Neural crest cell (in vitro differentiated cells): ENCODE results near the gene ROBO3. TPM values are rescaled to one million over a fixed set of nuclear protein-coding genes. Genes with fewer than 3 reads are reported as not detected.

Source experiments
- DNase-seq: peaks from one replicate; pipeline ENCODE4 v3.0.0; 2021; ENCODE audit warnings: low read depth, mixed read lengths, low spot score
- H3K27ac Mint-ChIP-seq: one replicate; pipeline ENCODE4 v1.8.0; 2021; ENCODE audit warnings: mild to moderate bottlenecking, mixed read lengths; ENCODE audit not compliant: unreplicated experiment
- H3K27me3 Mint-ChIP-seq: 2 replicates; pipeline ENCODE4 v1.8.0; 2021; ENCODE audit warnings: low read depth, mild to moderate bottlenecking, mixed read lengths
- H3K36me3 Mint-ChIP-seq: 2 replicates; pipeline ENCODE4 v1.8.0; 2021; ENCODE audit warnings: low read depth, mild to moderate bottlenecking, mixed read lengths
- H3K4me1 Mint-ChIP-seq: 2 replicates; pipeline ENCODE4 v1.8.0; 2021; ENCODE audit warnings: mixed read lengths
- H3K4me3 Mint-ChIP-seq: one replicate; pipeline ENCODE4 v1.8.0; 2021; ENCODE audit warnings: mild to moderate bottlenecking, mixed read lengths
- H3K9me3 Mint-ChIP-seq: 2 replicates; pipeline ENCODE4 v1.8.0; 2021; ENCODE audit warnings: mixed read lengths
- total RNA-seq: library from RNA; stranded (reverse); gene quantifications from 2 replicates; pipeline ENCODE4 v1.2.1, GENCODE V29; 2021
- TF ChIP-seq, protein P1 (sequence below): fragments of 200-600 bp; sonication (generic); conservative IDR thresholded peaks from 2 replicates; pipeline ENCODE4 v1.5.0; 2021; ENCODE audit warnings: antibody characterized with exemption, mild to moderate bottlenecking

The ROBO3 gene
- total RNA-seq, 1 donor from 2014 or later, result 19.7 TPM

DNA sequence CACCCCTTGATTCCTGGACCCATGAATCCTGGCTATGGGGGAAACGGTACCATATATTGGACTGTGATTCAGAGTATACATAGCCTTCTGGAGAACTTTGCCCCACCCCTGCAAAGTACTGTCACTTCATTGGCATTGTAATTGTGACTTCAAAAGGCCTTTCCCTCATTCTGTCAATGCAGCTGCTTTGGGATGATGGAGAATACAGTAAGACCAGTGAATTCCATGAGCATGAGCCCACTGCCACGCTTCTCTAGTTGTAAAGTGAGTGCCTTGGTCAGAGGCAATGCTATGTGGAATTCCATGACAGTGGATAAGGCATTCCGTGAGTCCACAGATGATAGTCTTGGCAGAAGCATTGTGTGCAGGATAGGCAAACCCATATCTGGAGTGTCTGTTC lies 39.4 kb upstream of the ROBO3 start:
- H3K4me1 Mint-ChIP-seq, result no peaks in the 10 kb centered on the region
- peaks cover 20% of the 10 kb centered on the region for H3K27me3 Mint-ChIP-seq
- no peak for DNase-seq
- H3K27ac Mint-ChIP-seq, result no peak overlapping the region
- peaks cover 3% of the 10 kb centered on the region for H3K9me3 Mint-ChIP-seq
- no peak overlapping the region for H3K4me3 Mint-ChIP-seq
- TF ChIP-seq, protein P1, sequence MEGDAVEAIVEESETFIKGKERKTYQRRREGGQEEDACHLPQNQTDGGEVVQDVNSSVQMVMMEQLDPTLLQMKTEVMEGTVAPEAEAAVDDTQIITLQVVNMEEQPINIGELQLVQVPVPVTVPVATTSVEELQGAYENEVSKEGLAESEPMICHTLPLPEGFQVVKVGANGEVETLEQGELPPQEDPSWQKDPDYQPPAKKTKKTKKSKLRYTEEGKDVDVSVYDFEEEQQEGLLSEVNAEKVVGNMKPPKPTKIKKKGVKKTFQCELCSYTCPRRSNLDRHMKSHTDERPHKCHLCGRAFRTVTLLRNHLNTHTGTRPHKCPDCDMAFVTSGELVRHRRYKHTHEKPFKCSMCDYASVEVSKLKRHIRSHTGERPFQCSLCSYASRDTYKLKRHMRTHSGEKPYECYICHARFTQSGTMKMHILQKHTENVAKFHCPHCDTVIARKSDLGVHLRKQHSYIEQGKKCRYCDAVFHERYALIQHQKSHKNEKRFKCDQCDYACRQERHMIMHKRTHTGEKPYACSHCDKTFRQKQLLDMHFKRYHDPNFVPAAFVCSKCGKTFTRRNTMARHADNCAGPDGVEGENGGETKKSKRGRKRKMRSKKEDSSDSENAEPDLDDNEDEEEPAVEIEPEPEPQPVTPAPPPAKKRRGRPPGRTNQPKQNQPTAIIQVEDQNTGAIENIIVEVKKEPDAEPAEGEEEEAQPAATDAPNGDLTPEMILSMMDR, result no peak
- no peaks in the 10 kb centered on the region for H3K36me3 Mint-ChIP-seq

DNA sequence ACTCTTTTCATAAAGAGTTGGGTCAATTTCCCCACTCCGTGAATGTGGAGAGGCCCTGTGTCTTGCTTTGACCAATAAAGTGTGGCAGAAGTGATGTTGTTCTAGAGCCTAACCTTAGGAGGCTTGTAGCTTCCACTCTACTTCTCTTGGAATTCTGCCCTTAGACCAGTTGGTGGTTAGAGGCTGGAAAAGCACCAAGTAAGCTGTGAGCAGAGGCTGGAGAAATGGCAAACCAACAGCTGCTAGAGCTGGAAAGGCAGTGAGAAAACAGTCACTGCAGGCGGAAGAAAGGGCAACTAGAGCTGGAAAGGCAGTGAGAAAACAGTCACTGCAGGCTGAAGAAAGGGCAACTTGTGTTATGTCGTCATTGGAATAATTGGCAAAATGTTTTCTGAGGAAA lies 35.2 kb upstream of the ROBO3 start:
- Mint-ChIP-seq H3K36me3 (no peaks in the 10 kb centered on the region), H3K4me1 (no peaks in the 10 kb centered on the region), H3K9me3 (no peaks in the 10 kb centered on the region), H3K27ac (no peak overlapping the region), H3K4me3 (no peak overlapping the region), H3K27me3 (peaks cover 21% of the 10 kb centered on the region)
- DNase-seq, result no peak
- TF ChIP-seq, protein P1, result no peak

DNA sequence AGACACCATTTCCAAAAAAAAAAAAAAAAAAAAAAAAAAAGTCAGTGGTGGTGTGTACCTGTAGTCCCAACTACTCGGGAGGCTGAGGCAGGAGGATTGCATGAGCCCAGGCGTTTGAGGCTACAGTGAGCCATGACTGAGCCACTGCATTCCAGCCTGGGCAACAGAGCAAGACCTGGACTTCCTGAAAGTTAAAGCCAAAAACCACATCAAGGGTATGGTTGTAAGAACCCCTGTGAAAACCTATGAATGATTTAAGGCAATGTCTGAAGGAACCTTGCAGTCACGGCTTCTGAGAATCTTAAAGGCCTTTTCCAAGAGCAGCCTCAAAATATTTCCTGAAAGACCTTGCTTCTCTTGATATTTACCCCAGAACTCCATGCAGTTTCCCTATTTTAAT lies 34.5 kb upstream of the ROBO3 start:
- DNase-seq, result no peak
- Mint-ChIP-seq H3K9me3 (no peaks in the 10 kb centered on the region), H3K4me1 (no peaks in the 10 kb centered on the region), H3K4me3 (no peak overlapping the region), H3K36me3 (no peaks in the 10 kb centered on the region), H3K27ac (no peak overlapping the region), H3K27me3 (peaks cover 25% of the 10 kb centered on the region)
- TF ChIP-seq, protein P1, result no peak

DNA sequence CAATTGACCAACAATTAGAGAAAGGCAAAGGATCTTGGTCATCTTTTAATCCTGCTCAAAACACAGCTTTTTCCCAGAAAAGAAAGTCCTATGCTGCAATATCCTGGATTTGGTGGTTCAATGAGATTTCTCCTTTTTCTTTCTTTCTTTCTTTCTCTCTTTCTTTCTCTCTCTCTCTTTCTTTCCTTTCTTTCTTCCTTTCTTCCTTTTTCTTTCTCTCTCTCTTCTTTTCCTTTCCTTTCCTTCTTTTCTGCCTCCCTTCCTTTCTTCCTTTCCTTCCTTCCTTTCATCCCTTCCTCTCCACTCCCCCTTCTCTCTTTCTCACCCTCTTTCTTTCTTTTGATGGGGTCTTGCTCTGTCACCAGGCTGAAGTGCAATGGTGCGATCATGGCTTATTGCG lies 33.3 kb upstream of the ROBO3 start:
- no peak overlapping the region for H3K4me3 Mint-ChIP-seq
- H3K4me1 Mint-ChIP-seq, result peaks cover 7% of the 10 kb centered on the region
- no peak for DNase-seq
- TF ChIP-seq, protein P1, result no peak
- peak overlapping the region; percentile 28 for H3K27ac Mint-ChIP-seq
- H3K36me3 Mint-ChIP-seq, result no peaks in the 10 kb centered on the region
- no peaks in the 10 kb centered on the region for H3K9me3 Mint-ChIP-seq
- H3K27me3 Mint-ChIP-seq, result peaks cover 31% of the 10 kb centered on the region

DNA sequence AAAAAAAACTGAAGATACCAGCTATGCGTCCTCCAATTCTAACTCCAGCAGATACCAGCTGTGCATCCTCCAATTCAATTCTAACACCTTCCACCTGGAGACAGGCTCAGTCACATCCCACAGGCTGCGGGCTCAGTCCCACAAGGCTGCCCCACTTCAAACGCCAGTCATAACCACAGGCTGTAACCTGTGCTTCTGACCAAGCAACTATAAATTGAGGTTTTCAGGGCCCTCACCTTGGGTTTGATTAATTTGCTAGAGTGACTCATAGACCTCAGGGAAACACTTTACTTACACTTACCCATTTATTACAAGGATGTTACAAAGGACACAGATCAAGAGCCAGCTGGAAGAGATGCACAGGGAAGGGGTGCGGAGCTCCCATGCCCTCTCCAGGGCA lies 32.7 kb upstream of the ROBO3 start:
- no peaks in the 10 kb centered on the region for H3K9me3 Mint-ChIP-seq
- TF ChIP-seq, protein P1, result no peak

More for the DNA sequence above, 32.7 kb upstream of the ROBO3 start:
- DNase-seq, result no peak
- Mint-ChIP-seq H3K4me1 (peaks cover 14% of the 10 kb centered on the region), H3K4me3 (no peak overlapping the region), H3K27ac (no peak overlapping the region), H3K36me3 (no peaks in the 10 kb centered on the region), H3K27me3 (peaks cover 38% of the 10 kb centered on the region)
